ENCODE measurements around the gene PRDX5. TPM values are rescaled to one million over a fixed set of nuclear protein-coding genes. Genes with fewer than 3 reads are reported as not detected.
A peak's percentile ranks its signal among the peaks of the same experiment; 100 is the strongest.

Gene PRDX5
- total RNA-seq, 1 experiment from 2014 or later = 300 TPM

DNA sequence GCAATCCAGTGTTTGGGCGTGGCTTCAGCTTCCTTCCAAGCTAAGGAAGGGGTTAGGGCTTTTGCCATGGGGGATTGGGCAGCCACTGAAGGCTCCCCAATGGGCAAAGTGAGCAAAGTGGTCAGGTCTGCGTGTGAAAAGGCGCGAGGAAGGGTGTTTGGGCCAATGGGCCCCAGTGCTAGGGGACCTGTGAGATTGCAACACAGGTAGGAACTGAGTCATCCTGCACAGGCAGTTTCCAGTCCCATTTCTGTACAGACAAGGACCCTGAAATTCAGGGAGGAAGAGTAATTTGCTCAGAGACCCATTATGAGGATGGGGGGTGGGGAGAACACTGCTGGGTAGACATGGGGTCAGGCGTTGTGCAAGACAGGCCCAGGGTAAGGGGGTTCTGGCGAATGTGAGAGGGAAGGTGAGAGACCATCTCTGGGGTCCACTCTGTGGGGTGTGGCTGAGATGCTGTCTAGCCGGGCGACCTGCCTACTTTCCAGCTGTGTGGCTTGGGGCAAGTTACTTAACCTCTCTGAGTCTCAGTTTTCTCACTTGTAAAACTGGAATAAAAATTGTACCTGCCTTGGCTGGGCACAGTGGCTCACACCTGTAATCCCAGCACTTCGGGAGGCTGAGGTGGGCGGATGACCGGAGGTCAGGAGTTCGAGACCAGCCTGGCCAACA lies 29.4 kb downstream of the PRDX5 start:
- DNase-seq (ENCODE audit: low spot score) = no peak

DNA sequence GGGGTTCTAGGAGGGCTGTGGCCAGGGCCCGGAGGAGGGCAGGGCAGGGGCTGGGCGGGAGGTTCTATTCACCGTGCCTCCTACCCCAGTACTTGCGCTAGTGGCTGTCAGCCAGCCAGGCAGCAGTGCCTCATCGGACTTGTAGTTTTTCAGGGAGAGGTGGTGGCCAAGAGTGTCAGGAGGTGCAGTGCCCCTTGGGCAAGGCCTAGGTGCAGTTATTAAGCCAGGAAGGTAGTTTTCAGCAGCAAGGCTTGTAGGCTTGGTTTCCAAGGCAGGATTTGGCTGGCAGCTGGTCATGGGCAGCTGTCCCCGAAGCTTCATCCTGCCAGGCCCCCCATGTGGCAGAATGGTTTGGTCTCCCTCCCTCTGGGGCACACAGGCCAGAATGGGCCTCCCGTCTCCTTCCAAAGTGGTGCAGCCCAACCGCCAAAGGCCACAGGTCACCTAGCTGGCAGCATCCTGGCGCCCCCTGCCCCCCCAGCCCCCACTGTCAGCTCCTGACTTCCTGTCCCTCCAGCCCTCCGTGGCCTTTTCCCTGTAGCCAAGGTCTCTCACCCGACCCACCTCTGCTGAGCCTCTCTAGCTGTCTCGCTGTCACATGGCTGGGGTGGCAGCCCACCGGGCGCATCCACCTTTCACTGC lies 30.6 kb downstream of the PRDX5 start:
- DNase-seq (ENCODE audit: low spot score) = no peak

GRCh38 chr11:64349025-64349387 lies 31.1 kb downstream of the PRDX5 start:
- DNase-seq (ENCODE audit: low spot score) = no peak

GRCh38 chr11:64349404-64349803 lies 31.5 kb downstream of the PRDX5 start:
- no peak for DNase-seq (ENCODE audit: low spot score)

GRCh38 chr11:64351136-64351631 lies 33.3 kb downstream of the PRDX5 start:
- DNase-seq (ENCODE audit: low spot score) = no peak

DNA sequence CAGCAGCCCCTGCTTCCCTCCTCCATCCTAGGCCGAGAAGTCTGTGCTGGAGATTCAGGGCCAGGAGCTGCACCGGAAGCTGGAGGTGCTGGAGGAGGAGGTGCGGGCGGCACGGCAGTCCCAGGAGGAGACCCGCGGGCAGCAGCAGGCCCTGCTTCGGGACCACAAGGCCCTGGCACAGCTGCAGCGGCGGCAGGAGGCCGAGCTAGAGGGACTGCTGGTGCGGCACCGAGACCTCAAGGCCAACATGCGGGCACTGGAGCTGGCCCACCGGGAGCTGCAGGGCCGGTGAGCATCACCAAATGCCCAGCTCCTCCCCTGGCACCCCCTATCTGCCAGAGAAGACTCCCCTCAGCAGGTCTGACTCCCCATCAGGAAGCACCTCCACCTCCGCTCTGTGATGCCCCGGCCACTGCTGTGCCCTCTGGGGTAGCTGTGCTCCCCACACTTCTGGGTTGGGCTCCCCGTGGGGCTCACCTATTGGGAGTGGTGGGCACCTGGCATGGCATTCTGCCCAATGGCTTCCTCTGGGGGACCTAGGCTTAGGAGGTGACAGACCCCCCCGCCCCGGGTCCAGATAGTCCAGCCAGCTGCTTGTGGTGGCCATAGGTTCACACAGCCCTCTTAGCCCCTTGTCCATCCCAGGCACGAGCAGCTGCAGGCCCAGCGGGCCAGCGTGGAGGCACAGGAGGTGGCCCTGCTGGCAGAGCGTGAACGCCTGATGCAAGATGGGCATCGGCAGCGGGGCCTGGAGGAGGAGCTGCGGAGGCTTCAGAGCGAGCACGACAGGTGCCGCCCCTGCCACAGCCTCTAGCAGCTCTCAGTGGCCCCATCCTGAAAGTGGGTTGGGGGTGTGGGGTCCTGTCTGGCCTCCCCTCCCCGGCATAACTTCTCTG lies 34.4 kb downstream of the PRDX5 start:
- no peak for DNase-seq (ENCODE audit: low spot score)

DNA sequence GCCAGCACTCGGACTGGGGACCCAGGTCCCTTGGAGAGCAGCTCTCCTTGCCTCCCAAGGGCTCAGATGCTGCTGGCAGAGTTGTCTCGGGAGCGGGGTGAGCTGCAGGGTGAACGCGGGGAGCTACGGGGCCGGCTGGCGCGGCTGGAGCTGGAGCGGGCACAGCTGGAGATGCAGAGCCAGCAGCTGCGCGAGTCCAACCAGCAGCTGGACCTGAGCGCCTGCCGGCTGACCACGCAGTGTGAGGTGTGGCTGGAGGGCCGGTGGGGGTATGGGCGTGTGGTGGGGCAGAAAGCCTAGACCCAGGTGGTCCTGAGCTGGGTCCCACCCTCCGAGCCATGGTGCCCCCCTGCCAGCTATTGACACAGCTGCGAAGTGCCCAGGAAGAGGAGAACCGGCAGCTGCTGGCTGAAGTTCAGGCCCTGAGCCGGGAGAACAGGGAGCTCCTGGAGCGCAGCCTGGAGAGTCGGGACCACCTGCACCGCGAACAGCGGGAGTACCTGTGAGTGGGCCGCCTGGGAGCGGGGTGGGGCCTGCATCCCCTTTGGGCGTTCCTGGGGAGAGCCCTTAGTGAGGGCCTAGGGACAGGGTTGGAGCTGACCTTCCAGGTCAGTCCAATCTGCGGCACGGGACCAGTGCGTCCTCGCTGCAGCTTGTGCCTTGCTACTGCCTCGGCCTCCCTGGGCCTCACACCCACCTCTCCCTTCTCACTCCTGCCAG lies 35.2 kb downstream of the PRDX5 start:
- no peak for DNase-seq (ENCODE audit: low spot score)

GRCh38 chr11:64353715-64354506 lies 36.0 kb downstream of the PRDX5 start:
- no peak for DNase-seq (ENCODE audit: low spot score)

DNA sequence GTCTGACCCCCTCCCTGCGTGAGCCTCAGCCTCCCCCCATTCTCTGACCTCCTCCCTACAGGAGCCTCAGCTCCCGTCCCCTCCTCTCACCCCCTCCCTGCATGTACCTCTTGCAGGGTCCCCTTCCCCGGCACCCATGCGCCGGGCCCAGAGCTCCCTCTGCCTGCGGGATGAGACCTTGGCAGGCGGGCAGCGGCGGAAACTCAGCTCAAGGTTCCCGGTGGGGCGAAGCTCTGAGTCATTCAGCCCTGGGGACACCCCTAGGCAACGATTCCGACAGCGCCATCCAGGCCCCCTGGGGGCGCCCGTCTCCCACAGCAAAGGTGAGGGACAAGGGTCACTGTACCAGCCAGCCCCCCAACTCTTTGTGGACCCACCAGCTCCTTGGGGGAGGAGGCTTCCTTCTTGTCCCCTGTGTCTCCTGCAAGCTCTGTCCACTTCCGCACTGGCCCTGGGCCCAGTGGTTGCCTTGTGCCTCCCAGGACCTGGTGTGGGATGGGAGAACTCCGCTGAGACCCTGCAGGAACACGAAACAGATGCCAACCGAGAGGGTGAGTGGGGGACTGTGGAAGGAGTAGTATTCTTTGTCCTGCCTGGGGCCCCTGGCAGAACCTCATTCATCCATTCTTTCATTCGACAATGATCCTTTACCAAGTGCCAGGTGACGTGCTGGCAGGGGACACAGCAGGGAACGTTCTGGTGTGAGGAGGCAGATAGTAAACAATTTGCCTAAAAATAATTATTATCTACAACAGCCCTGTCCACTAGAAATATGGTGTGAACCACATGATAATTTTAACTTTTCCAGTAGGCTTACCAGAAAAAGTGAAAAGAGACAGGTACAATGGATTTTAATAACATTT lies 37.4 kb downstream of the PRDX5 start:
- peak; percentile 79 for DNase-seq (ENCODE audit: low spot score)

- DNase-seq (ENCODE audit: low spot score) = peak; percentile 57
Measured at GRCh38 chr11:64356498-64357411, 38.8 kb downstream of the PRDX5 start.

DNA sequence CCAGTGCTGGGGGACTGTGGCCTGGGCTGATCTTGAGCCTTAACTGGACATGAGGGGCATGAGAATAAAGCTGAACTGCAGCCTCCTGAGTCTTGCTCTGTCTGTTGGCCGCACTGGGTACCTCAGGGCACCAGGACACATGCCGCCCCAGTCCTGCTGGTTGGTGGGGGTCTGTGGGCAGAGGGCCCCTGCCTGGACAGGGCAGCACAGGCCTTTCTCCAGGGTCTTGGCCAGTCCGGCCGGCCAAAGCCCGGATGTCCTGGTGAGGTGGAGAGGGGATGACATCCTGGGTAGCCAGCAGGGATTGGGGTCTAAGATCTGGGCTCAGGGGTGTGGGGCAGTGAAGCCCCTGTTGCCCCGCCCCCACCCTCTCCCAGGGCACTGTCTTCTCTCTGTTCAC lies 39.5 kb downstream of the PRDX5 start:
- DNase-seq (ENCODE audit: low spot score) = no peak

DNA sequence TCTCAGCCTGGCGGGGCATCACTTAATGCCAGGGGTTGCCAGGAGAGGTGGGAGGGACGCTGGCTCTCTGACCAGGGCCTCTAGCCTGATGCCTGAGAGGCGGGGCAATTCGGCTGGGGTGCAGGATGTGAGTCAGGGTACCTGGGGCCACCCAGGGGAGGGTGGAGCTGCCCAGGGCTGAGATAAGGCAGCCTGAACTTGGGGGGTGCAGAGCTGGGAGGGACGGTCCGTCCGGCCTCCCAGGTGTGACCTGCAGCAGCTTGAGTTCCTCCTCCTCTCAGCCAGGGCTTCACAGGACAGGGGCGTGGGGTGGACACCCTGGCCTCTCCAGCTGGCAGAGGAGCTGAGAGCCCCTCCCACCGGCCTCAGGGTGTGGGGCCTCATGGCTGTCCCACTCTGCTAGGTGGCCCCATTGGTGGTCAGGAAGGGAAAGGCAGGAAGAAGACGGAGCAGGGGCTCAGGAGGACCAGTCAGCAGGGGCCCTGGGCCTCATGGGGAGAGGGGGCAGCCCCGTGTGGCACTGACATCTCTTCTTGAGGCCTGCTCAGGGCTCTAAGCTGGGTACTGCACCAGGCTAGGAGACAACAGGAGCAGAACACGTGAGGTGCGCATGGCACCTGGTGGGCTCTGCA lies 40.1 kb downstream of the PRDX5 start:
- DNase-seq (ENCODE audit: low spot score) = peak; percentile 87

DNA sequence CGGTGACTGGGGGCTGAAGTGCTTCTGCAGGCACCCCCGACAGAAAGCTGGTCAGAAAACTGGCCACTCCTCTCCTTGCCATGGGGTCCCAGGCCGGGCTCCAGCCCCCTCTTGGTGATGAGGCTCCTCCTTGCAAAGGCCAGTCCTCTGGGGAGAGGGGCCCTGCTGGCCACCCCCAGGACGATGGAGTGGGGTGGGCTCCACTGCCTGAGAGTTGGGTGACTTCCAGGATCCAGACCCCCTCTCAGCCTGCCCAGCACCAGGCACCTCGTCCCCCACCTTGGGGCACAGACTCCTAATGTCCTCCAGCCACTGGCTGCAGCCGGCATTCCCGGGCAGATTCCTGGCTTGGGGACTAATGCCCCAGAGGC lies 40.6 kb downstream of the PRDX5 start:
- no peak for DNase-seq (ENCODE audit: low spot score)

- DNase-seq (ENCODE audit: low spot score) = peak; percentile 40
Measured at GRCh38 chr11:64358907-64359711, 41.2 kb downstream of the PRDX5 start, which contains the start of gene RPS6KA4. RPS6KA4 (plus strand) TSS chr11:64359162; CDS start chr11:64359236, 74 bp downstream.

DNA sequence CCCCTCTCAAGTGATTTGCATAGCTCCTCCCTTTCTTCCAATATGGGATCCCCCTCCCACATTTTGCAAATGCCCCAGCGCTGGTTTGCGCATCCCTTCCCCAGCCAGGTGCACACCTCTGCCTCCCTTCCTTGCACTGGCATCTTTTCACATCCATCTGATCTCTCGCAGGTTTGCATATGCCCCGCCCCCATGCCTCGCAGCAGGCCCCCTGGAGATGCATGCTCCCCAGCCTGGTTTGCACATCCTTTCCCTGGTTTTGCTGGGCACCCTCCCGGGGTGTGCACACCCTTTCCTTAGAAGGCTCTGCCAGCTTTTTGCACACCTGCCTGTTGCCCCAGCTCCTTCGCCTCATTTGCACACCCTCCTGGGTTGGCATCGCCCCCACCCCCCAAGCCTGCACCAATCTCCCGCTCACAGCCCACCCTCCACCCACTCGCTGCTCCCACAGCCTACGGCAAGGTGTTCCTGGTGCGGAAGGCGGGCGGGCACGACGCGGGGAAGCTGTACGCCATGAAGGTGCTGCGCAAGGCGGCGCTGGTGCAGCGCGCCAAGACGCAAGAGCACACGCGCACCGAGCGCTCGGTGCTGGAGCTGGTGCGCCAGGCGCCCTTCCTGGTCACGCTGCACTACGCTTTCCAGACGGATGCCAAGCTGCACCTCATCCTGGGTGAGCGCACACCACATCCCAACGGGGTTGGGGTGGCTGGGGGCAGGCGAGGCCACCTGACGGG lies 42.0 kb downstream of the PRDX5 start:
- DNase-seq (ENCODE audit: low spot score) = no peak

DNA sequence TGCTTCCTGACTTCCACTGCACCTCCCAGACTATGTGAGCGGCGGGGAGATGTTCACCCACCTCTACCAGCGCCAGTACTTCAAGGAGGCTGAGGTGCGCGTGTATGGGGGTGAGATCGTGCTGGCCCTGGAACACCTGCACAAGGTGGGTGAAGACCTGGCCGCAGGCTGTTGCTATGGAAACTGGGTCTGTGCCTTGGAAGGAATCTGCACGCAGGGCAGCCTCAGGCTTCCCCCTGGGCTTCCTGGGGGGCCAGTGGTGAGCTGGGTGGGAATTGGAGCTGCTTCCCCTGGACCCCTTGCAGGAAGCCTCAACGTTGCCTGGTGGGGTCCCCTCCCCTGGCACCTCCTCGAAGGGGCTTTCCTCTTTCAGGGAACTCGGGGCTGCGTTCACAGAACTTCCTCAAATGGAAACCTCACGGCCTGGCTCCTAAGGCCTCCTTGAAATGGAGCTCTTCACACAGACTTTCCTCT lies 42.6 kb downstream of the PRDX5 start:
- no peak for DNase-seq (ENCODE audit: low spot score)

GRCh38 chr11:64361659-64362058 lies 43.7 kb downstream of the PRDX5 start:
- no peak for DNase-seq (ENCODE audit: low spot score)

Data from A172 (cell line).